H9 (cell line): Measurements from ENCODE around the gene CXorf58. TPM values are rescaled to one million over a fixed set of nuclear protein-coding genes. Genes with fewer than 3 reads are reported as not detected.
A peak's percentile ranks its signal among the peaks of the same experiment; 100 is the strongest.

Source experiments
- DNase-seq: peaks from one replicate; pipeline ENCODE4 v3.0.0-alpha.2; 2017
- H2AFZ ChIP-seq: one replicate; pipeline ENCODE4 v1.6.1; 2013; ENCODE audit warnings: mild to moderate bottlenecking, low read length, control low read depth, moderate library complexity
- H2AK5ac ChIP-seq: 2 replicates; pipeline ENCODE4 v1.6.1; 2013; ENCODE audit warnings: low read length, control low read depth, mixed read lengths; ENCODE audit not compliant: insufficient read length
- H2BK120ac ChIP-seq: one replicate; pipeline ENCODE4 v1.6.1; 2013; ENCODE audit warnings: low read depth, mild to moderate bottlenecking, low read length, control low read depth, inconsistent platforms; ENCODE audit not compliant: poor library complexity, severe bottlenecking
- H2BK12ac ChIP-seq: 2 replicates; pipeline ENCODE4 v1.6.1; 2013; ENCODE audit warnings: low read length, control low read depth, mixed read lengths, low read depth; ENCODE audit not compliant: insufficient read length
- H2BK15ac ChIP-seq: 2 replicates; pipeline ENCODE4 v1.6.1; 2013; ENCODE audit warnings: low read depth, low read length, control low read depth
- H2BK20ac ChIP-seq: one replicate; pipeline ENCODE4 v1.6.1; 2013; ENCODE audit warnings: low read depth, mild to moderate bottlenecking, low read length, control low read depth, inconsistent platforms; ENCODE audit not compliant: poor library complexity, severe bottlenecking
- H2BK5ac ChIP-seq: 2 replicates; pipeline ENCODE4 v1.6.1; 2013; ENCODE audit warnings: low read length, control low read depth, mixed read lengths; ENCODE audit not compliant: insufficient read length
- H3K14ac ChIP-seq: 2 replicates; pipeline ENCODE4 v1.6.1; 2013; ENCODE audit warnings: low read length, control low read depth; ENCODE audit not compliant: insufficient read depth
- H3K18ac ChIP-seq: 2 replicates; pipeline ENCODE4 v1.6.1; 2013; ENCODE audit warnings: low read depth, mild to moderate bottlenecking, mixed read lengths, low read length, control low read depth; ENCODE audit not compliant: insufficient read length
- H3K23ac ChIP-seq: 2 replicates; pipeline ENCODE4 v1.6.1; 2013; ENCODE audit warnings: low read length, control low read depth, mixed read lengths, low read depth; ENCODE audit not compliant: insufficient read length
- H3K23me2 ChIP-seq: 2 replicates; pipeline ENCODE4 v1.6.1; 2013; ENCODE audit warnings: low read depth, mild to moderate bottlenecking, mixed read lengths, low read length, control low read depth; ENCODE audit not compliant: insufficient read length, poor library complexity, severe bottlenecking
- H3K27ac ChIP-seq: 2 replicates; pipeline ENCODE4 v1.5.1; 2013; ENCODE audit warnings: low read length, control low read depth, mixed read lengths, low read depth; ENCODE audit not compliant: insufficient read length
- H3K27me3 ChIP-seq: 2 replicates; pipeline ENCODE4 v1.6.1; 2013; ENCODE audit warnings: low read length, control low read depth, inconsistent platforms; ENCODE audit not compliant: insufficient read depth
- H3K4ac ChIP-seq: 2 replicates; pipeline ENCODE4 v1.6.1; 2013; ENCODE audit warnings: low read depth, mild to moderate bottlenecking, control low read depth, inconsistent platforms, low read length, moderate library complexity
- H3K4me1 ChIP-seq: 2 replicates; pipeline ENCODE4 v1.6.1; 2013; ENCODE audit warnings: low read length, control low read depth, inconsistent platforms; ENCODE audit not compliant: insufficient read depth
- H3K4me2 ChIP-seq: 2 replicates; pipeline ENCODE4 v1.6.1; 2013; ENCODE audit warnings: low read length, control low read depth, mixed read lengths; ENCODE audit not compliant: insufficient read length, insufficient read depth
- H3K56ac ChIP-seq: 2 replicates; pipeline ENCODE4 v1.6.1; 2013; ENCODE audit warnings: low read depth, mild to moderate bottlenecking, mixed read lengths, low read length, control low read depth; ENCODE audit not compliant: insufficient read length
- H3K79me1 ChIP-seq: 2 replicates; pipeline ENCODE4 v1.6.1; 2013; ENCODE audit warnings: low read depth, mild to moderate bottlenecking, moderate library complexity, low read length, control low read depth, inconsistent platforms; ENCODE audit not compliant: insufficient read depth, poor library complexity, severe bottlenecking
- H3K79me2 ChIP-seq: 2 replicates; pipeline ENCODE4 v1.6.1; 2013; ENCODE audit warnings: low read length, control low read depth, inconsistent platforms; ENCODE audit not compliant: insufficient read depth
- H3K9ac ChIP-seq: 2 replicates; pipeline ENCODE4 v1.6.1; 2013; ENCODE audit warnings: low read length, control low read depth, mixed read lengths; ENCODE audit not compliant: insufficient read length; ENCODE audit errors: extremely low read depth
- H3K9me3 ChIP-seq: one replicate; pipeline ENCODE4 v1.6.1; 2013; ENCODE audit warnings: low read depth, low read length, inconsistent platforms; ENCODE audit not compliant: control insufficient read depth
- H3T11ph ChIP-seq: one replicate; pipeline ENCODE4 v1.6.1; 2013; ENCODE audit warnings: mild to moderate bottlenecking, low read length, control low read depth, inconsistent platforms
- H4K20me1 ChIP-seq: one replicate; pipeline ENCODE4 v1.6.1; 2013; ENCODE audit not compliant: control insufficient read depth, insufficient read length, insufficient read depth
- H4K5ac ChIP-seq: 2 replicates; pipeline ENCODE4 v1.6.1; 2013; ENCODE audit warnings: low read depth, mild to moderate bottlenecking, mixed read lengths, low read length, control low read depth; ENCODE audit not compliant: insufficient read length
- H4K8ac ChIP-seq: replicated peaks from 2 replicates; pipeline ENCODE4 v1.6.1; 2013; ENCODE audit warnings: low read length, control low read depth, mixed read lengths, low read depth; ENCODE audit not compliant: insufficient read length
- H4K91ac ChIP-seq: 2 replicates; pipeline ENCODE4 v1.6.1; 2013; ENCODE audit warnings: low read depth, mild to moderate bottlenecking, moderate library complexity, mixed read lengths, low read length, control low read depth; ENCODE audit not compliant: insufficient read length
- H3K27ac Mint-ChIP-seq, 3 experiments: 2 replicates in 2 of 3; 3 replicates in 1 of 3; pipeline ENCODE4 v1.8.0; 2020 to 2021; ENCODE audit warnings: mixed read lengths in 3 of 3, mild to moderate bottlenecking in 1 of 3, moderate library complexity in 1 of 3
- H3K27me3 Mint-ChIP-seq: 2 replicates; pipeline ENCODE4 v1.8.0; 2021; ENCODE audit warnings: low read depth, mild to moderate bottlenecking, moderate library complexity, mixed read lengths
- H3K36me3 Mint-ChIP-seq, 3 experiments: 2 replicates in 2 of 3; 3 replicates in 1 of 3; pipeline ENCODE4 v1.8.0; 2020 to 2021; ENCODE audit warnings: low read depth in 3 of 3, mixed read lengths in 3 of 3; ENCODE audit not compliant: insufficient read depth in 1 of 3
- H3K4me1 Mint-ChIP-seq, 2 experiments: 2 replicates each; pipeline ENCODE4 v1.8.0; 2020; ENCODE audit warnings: mixed read lengths in 2 of 2
- H3K4me3 Mint-ChIP-seq, 2 experiments: 2 replicates in 1 of 2; 3 replicates in 1 of 2; pipeline ENCODE4 v1.8.0; 2020 to 2021; ENCODE audit warnings: mild to moderate bottlenecking in 2 of 2, mixed read lengths in 2 of 2, moderate library complexity in 1 of 2
- H3K9me3 Mint-ChIP-seq, 2 experiments: 2 replicates in 1 of 2; 3 replicates in 1 of 2; pipeline ENCODE4 v1.8.0; 2020; ENCODE audit warnings: mild to moderate bottlenecking in 2 of 2, mixed read lengths in 2 of 2, moderate library complexity in 1 of 2
- WGBS: extraction: QIAGEN DNeasy Blood & Tissue Kit; methylation state at CpG from one replicate; pipeline ENCODE4 v1.1.7; 2013; ENCODE audit warnings: missing lambda C conversion rate, low lambda C conversion rate, mixed read lengths; ENCODE audit not compliant: insufficient read length; ENCODE audit errors: extremely low coverage; 5-methylcytosine and 5-hydroxymethylcytosine counted together
- total RNA-seq: library from RNA; stranded (reverse); gene quantifications from 2 replicates; pipeline ENCODE4 v1.2.1, GENCODE V29; 2021
- TF ChIP-seq, protein P1 (sequence below): fragments of 200-600 bp; sonication (generic); conservative IDR thresholded peaks from 3 replicates; pipeline ENCODE4 v1.8.0; 2021; ENCODE audit warnings: antibody characterized with exemption, mild to moderate bottlenecking

Gene CXorf58
- total RNA-seq, 1 experiment from 2014 or later = not detected

DNA sequence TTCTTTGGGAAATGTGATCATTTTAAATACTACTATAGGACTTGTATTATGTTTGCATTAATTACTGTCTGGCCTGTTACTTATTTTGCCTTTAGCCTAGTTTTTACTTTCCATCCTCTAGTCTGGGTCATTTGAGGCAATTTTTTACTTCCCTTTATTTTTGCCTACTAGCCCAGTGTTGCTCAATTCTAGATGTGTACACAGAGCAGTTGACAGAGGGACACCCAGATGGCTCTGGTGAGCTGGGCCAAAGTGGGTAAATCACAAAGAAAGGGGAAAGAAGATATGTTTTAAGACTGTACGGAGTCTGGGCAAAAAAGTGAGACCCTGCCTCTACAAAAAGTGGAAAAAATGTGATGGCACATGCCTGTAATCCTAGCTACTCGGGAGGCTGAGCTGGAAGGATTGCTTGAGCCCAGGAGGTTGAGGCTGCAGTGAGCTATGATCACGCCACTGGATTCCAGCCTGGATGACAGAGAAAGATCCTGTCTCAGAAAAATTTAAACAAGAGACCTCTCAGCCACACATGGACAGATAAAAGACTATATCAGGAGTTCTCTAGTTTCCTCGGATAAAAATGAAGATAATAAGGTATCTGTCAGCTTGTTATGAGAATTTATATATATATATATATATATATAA is 35.8 kb upstream of the CXorf58 start:
- Histone ChIP-seq H4K8ac (no peak overlapping the region), H3K4me1 (no peaks in the 10 kb centered on the region; the same call in 1 of the 2 replicates), H4K91ac (no peak overlapping the region), H3K4ac (no peak overlapping the region), H3K9ac (no peak overlapping the region), H2BK5ac (no peak overlapping the region), H3K79me1 (no peaks in the 10 kb centered on the region), H3K9me3 (no peaks in the 10 kb centered on the region), H3K18ac (no peak overlapping the region), H3K23ac (no peak overlapping the region), H2BK12ac (no peak overlapping the region), H3K23me2 (no peaks in the 10 kb centered on the region), H2BK20ac (no peak overlapping the region), H3K56ac (no peak overlapping the region), H3K27me3 (no peaks in the 10 kb centered on the region), H2AFZ (no peak overlapping the region), H3K4me2 (no peak overlapping the region), H3K27ac (no peak overlapping the region), H4K5ac (no peak overlapping the region), H3K79me2 (no peaks in the 10 kb centered on the region), H2BK15ac (no peak overlapping the region), H2AK5ac (no peak overlapping the region), H3T11ph (no peak overlapping the region), H4K20me1 (no peaks in the 10 kb centered on the region), H2BK120ac (no peak overlapping the region), H3K14ac (no peak overlapping the region)
- Mint-ChIP-seq H3K36me3 (peaks cover 6 to 32% (median 31%) of the 10 kb centered on the region in 3 experiments; a peak in 6 of 7 replicates), H3K9me3 (no peaks in the 10 kb centered on the region), H3K27ac (peak overlapping the region in 2 of 3 experiments; percentile 44 to 52; a peak in 1 of 7 replicates), H3K4me1 (peaks cover 2 to 4% of the 10 kb centered on the region in 2 experiments; a peak in 2 of 4 replicates), H3K27me3 (no peaks in the 10 kb centered on the region), H3K4me3 (no peak overlapping the region)
- no CpG with 5 or more reads among the region's 4 CpGs for WGBS
- DNase-seq = no peak
- TF ChIP-seq, protein P1, sequence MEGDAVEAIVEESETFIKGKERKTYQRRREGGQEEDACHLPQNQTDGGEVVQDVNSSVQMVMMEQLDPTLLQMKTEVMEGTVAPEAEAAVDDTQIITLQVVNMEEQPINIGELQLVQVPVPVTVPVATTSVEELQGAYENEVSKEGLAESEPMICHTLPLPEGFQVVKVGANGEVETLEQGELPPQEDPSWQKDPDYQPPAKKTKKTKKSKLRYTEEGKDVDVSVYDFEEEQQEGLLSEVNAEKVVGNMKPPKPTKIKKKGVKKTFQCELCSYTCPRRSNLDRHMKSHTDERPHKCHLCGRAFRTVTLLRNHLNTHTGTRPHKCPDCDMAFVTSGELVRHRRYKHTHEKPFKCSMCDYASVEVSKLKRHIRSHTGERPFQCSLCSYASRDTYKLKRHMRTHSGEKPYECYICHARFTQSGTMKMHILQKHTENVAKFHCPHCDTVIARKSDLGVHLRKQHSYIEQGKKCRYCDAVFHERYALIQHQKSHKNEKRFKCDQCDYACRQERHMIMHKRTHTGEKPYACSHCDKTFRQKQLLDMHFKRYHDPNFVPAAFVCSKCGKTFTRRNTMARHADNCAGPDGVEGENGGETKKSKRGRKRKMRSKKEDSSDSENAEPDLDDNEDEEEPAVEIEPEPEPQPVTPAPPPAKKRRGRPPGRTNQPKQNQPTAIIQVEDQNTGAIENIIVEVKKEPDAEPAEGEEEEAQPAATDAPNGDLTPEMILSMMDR = no peak
